Mammary epithelial cell (primary cell): ENCODE results near the gene NFAT5.

Experiments used
- EZH2 ChIP-seq: IDR thresholded peaks from 2 replicates; pipeline ENCODE4 v1.6.1; 2012; ENCODE audit warnings: low read length, inconsistent platforms, borderline replicate concordance
- TF ChIP-seq, protein P1 (sequence below), 2 donors: IDR thresholded peaks in 1 of 2; conservative IDR thresholded peaks in 1 of 2; 2 replicates each; pipeline ENCODE4 v1.5.1; 2011 to 2012; ENCODE audit warnings: inconsistent platforms in 2 of 2, low read length in 2 of 2, mild to moderate bottlenecking in 2 of 2, control low read depth in 1 of 2, low read depth in 1 of 2; ENCODE audit not compliant: insufficient read depth in 1 of 2; ENCODE audit errors: extremely low read depth in 1 of 2

DNA sequence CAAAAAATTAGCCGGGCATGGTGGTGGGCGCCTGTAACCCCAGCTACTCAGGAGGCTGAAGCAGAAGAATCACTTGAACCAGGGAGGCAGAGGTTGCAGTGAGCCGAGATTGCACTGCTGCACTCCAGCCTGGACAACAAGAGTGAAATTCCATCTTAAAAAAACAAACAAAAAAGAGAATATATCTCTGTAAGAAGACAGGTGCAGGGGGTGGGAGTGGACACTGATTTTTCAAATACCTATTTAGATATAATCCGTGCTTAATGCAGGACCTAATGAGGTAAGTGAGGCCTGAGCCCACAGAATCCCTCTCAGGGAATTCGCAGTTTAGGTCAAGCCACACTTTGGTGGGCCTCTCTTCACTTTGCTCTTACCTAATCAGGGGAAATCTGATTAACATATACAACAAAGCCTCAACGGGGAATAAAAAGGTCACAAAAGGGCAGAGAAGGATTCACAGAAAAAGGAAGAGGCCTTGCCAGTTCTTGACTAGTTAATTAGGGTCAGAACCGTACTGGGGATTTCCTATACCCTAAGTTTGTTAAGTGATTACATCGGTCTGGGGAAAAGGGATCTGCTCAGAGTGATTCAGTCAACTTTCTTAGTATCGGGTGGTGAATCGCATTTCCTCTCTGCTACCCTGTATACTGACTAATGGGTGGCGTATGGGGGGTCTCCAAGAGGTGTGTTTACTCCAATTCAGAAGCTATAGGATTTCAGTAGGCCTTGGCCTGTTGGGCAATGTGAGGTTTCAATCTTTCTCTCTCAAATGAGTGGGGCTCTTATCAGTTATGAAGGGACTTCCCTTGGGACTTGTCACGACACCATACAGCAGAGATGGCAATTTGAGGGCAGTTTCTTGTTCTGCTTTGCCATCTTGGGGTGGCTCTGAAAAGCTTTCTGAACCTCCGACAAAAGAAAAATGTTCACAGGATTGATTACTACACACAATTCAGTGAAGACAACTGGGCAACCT is 1.9 kb upstream of the NFAT5 start:
- TF ChIP-seq, protein P1, sequence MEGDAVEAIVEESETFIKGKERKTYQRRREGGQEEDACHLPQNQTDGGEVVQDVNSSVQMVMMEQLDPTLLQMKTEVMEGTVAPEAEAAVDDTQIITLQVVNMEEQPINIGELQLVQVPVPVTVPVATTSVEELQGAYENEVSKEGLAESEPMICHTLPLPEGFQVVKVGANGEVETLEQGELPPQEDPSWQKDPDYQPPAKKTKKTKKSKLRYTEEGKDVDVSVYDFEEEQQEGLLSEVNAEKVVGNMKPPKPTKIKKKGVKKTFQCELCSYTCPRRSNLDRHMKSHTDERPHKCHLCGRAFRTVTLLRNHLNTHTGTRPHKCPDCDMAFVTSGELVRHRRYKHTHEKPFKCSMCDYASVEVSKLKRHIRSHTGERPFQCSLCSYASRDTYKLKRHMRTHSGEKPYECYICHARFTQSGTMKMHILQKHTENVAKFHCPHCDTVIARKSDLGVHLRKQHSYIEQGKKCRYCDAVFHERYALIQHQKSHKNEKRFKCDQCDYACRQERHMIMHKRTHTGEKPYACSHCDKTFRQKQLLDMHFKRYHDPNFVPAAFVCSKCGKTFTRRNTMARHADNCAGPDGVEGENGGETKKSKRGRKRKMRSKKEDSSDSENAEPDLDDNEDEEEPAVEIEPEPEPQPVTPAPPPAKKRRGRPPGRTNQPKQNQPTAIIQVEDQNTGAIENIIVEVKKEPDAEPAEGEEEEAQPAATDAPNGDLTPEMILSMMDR (conservative IDR thresholded peaks at IDR 0.05 in 1 of 2, IDR thresholded peaks at IDR 0.05 in 1 of 2; ENCODE audit: extremely low read depth in 1 of 2, insufficient read depth in 1 of 2, low read depth in 1 of 2, low read length in 2 of 2): no peak
- no peak for TF ChIP-seq EZH2
